A673 (cell line): ENCODE results near the gene HMG20A.

Source experiments
- CTCF ChIP-seq: fragments of 300-800, 200-600 bp; sonication (generic); conservative IDR thresholded peaks from 2 replicates; pipeline ENCODE4 v1.5.1; 2017; ENCODE audit warnings: low read depth, mild to moderate bottlenecking, antibody characterized with exemption, low read length, moderate library complexity, mixed read lengths
- EZH2 ChIP-seq: fragments of 200-600 bp; sonication (generic); IDR thresholded peaks from 2 replicates; pipeline ENCODE4 v1.6.1; 2017; ENCODE audit warnings: borderline replicate concordance, low read depth, mild to moderate bottlenecking, mixed read lengths, antibody characterized with exemption, low read length; ENCODE audit not compliant: poor library complexity, severe bottlenecking

- TF ChIP-seq EZH2, result no peak
- no peak for TF ChIP-seq CTCF
Measured at GRCh38 chr15:77420610-77421369, at the start of gene HMG20A.
